ENCODE measurements around the gene GNAS.

Gene GNAS

GRCh38 chr20:58901488-58902402, 49.2 kb downstream of the GNAS start:
- DNase-seq = no peak

DNA sequence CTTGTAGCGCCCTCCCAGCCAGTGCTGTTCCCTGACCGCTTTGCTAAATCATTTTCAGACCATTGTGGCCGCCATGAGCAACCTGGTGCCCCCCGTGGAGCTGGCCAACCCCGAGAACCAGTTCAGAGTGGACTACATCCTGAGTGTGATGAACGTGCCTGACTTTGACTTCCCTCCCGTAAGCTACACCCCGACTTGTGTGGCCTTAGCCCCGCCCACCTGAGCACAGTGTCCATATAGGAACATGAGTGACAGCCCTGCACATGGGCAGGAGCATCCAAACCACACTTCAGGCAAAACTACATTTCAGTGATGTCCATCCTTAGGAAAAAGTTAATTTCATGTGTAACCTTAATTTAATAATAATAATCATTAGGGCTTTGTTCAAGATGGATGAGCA, 51.1 kb downstream of the GNAS start:
- DNase-seq = no peak

DNA sequence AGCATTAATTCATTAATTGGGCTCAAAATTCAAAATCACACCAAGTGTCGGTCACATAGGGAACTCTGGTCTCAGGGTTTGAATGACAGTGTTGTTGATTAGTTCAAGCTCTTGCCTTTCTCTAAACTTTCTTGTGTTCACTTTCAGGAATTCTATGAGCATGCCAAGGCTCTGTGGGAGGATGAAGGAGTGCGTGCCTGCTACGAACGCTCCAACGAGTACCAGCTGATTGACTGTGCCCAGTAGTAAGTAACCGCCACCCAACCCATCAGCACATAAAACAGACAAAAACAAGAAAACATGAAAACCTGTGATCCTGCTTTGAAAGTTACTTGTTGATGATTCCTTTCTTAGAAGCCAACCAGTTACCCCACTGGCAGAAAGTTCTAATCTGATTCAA, 52.7 kb downstream of the GNAS start:
- no peak for DNase-seq

DNA sequence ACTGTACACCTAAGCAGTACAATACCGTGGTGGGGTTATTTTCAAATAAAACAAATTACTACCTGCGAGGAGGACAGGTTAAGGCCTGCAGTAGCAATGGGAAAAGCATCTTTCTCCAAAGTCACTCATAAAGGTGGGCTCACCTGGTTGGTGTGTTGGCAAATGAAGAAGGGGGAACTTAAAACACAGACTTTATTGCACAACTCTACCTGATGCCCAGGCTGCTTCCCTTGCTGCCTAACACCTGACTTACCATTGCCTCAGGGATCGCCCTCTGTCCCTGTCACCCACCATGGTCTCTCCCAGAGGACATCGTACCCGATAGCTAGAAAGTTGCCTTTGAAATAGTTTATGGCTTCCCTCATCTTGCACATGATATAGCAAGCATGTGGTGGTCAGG, 53.6 kb downstream of the GNAS start:
- DNase-seq = no peak

- DNase-seq = no peak
These were observed 54.4 kb downstream of the GNAS start for GRCh38 chr20:58906894-58907293.

DNA sequence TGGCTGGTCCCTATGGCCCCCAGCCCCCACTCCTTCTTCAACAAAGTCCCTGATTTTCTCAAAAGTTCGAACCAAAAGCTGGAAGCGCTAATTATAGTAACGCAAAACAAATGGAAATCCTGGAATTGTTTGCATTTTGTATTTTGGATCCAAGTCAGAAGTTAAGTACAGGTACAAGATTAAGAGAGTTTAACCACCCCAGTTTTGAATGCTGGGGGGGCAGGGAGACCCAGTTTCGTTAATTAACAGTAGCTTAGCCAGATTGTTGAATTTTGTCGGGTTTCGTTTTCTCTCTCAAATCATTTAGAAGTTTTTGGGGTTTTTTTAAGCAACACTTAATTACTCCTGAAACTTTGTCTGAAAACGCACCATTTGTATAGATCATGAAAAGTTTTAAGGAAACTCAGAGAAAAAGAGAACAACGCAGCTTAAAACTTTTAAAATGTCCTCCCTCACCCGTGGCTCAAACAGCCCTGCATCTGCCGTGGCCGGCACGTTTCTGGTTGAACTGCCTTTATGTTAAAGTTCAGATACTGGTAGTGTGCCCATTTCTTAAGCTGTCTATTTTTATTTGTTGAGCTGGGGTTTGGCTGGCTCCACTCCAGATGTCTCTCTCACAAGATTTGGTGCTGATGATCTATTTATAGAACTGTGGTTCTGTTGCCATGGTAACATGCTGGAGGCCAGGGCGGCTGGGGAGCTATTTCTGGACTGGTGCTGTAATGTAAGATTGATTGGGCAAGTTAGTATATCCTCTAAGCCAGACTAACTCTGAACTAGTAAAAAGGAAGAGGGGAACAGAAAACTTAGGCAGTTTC, 55.0 kb downstream of the GNAS start:
- peak; percentile 94 for DNase-seq

GRCh38 chr20:58908221-58908620, 55.7 kb downstream of the GNAS start:
- DNase-seq = no peak

DNA sequence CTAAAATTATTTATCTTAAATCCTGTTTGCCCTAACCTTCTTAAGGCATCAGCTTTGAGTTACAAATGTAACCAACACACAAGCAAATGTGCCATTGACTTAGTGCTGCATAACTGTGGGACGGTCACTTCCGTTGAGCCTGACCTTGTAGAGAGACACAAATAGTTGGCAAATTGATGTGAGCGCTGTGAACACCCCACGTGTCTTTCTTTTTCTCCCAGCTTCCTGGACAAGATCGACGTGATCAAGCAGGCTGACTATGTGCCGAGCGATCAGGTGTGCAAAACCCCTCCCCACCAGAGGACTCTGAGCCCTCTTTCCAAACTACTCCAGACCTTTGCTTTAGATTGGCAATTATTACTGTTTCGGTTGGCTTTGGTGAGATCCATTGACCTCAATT, 56.4 kb downstream of the GNAS start:
- no peak for DNase-seq

DNA sequence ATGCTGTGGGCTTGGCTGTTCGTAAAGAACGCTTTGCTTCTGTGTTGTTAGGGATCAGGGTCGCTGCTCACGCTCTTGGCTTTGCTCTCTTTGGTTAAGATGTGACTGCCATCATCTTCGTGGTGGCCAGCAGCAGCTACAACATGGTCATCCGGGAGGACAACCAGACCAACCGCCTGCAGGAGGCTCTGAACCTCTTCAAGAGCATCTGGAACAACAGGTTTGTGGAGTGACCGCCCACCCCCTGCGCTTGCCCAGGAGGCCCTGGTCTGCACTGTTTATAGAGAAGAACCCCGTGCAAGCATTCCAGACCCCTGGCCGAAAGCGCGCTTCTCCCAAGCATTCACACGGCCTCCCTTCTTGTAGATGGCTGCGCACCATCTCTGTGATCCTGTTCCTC, 57.1 kb downstream of the GNAS start:
- DNase-seq = no peak

GRCh38 chr20:58910473-58910872, 58.0 kb downstream of the GNAS start:
- DNase-seq = no peak

GRCh38 chr20:58911309-58911708, 58.8 kb downstream of the GNAS start:
- no peak for DNase-seq

DNA sequence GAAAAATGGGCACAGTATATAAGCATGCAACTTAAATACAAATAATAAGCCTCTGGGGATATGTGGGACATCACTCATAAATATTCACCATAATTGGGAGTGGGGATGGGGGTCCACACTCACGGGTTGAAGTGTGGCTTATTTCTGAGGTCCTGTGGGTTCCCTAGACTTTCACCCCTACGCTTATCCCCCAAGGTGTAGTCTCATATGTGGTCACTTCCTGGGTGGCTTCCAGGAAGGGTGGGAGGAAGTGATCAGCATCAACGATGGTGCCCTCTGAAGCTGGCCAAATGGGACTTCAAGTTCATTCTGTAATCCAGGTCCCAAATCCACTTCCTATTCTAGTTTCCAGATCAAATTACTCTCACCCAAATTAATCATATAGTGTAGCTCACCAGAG, 59.5 kb downstream of the GNAS start:
- DNase-seq = no peak

DNA sequence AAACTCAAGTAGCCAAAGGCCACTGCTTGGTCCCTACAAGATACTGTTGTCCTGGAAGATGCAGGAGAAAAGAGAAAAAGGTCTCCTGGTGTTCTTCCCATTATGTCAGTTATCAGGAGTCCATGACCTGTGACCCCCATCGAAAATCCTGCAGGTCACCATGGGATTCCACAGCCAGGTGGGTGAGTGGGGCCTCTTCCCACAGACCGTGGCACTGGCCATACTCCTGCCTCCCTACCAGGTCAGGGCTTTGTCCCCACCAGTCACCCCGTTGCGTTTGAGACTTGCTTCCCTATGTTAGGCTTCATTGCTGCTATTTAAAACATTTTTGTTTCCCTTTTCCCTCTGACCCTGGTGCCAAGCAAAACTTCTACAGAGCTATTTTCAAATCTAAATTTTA, 60.6 kb downstream of the GNAS start:
- DNase-seq = no peak

GRCh38 chr20:58918621-58919020, 66.1 kb downstream of the GNAS start:
- no peak for DNase-seq

DNA sequence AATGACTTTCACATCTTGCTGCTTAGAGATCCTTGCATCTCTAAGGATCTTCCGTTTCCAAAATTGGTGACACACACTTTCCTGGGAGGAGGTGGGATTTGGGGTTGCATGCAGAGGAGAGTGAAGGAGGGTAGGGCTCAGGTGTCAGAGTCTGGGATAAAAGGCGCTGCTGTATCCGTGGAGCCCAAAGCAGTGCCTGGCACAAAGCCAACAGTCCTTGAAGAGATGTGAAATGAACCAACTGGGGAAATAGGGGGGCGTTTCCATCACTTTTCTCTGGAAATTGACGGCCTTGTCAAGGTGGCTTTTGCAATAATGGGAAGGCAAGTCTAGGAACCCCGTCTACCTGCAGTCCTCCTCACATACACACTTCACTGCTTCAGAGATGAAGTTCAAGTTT, 69.0 kb downstream of the GNAS start:
- DNase-seq = no peak

DNA sequence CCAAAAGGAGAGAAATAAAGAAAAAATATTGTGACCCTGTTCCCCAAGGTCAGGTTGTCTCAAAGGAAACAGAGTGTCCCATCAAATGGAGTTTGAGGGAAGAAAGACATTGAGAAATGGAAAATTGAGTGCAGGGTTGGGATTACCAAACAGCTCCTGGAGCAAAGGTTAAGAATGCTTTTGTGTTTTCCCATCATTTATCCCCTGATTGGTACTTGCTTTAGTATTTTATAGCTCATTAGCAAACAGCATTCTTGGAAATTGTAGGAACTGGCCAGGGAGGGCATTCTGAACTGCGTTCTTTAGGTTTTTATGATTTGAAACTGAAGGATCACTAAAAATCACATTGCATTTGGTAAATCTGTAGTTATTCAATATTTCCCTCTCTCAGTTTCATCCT, 69.5 kb downstream of the GNAS start:
- no peak for DNase-seq

- no peak for DNase-seq
These were observed 70.7 kb downstream of the GNAS start for GRCh38 chr20:58923117-58923712.

- no peak for DNase-seq
These were observed 74.4 kb downstream of the GNAS start for GRCh38 chr20:58926802-58927489.

- no peak for DNase-seq
These were observed 75.1 kb downstream of the GNAS start for GRCh38 chr20:58927490-58928061.

DNA sequence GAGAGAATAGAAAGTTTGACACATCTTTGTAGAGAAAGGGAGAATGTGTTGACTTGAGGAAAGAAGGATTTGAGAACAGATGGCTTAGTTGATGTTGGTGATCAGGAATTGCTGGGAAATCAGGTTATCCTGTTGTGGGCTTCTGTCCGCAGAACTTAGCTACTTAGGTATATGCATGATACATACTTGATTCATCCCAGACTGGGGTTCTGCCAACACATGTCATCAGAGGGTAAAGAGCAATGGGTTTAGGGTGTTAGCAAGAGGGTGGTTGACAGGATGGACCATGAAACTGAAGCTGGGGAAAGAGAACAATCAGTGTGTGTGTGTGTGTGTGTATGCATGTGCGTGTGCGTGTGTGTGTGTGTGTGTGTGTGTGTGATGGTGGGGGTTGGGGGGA, 78.0 kb downstream of the GNAS start:
- no peak for DNase-seq

DNA sequence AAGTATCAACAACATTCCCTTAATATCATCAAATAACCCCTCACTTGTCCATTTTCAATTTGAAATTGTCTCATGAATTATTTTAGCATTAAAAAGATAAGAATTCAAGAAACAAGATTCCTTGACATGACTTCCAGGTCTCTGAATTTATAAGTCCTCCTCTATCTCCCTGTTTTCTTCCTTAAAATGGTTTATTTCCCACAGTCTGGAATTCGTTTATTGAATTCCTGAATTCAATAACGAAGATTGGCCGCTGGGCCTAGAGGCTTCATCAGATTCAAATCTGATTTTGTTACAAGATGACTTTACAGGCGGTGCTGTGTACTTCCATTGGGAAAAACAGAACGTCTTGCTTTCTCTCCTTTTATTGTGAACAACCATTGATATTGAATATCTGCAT, 79.7 kb downstream of the GNAS start:
- no peak for DNase-seq

GRCh38 chr20:58938078-58938477, 85.6 kb downstream of the GNAS start:
- DNase-seq = no peak

GRCh38 chr20:58938541-58938940, 86.0 kb downstream of the GNAS start:
- no peak for DNase-seq

Measured in left hindlimb (tissue), 1 donor.